Cardiac fibroblast (primary cell): ENCODE measurements around the gene PPFIA2.

Experiments
- DNase-seq, 2 donors: peaks; one replicate each; pipeline versions ENCODE4 v3.0.0 to v3.0.0-alpha.2; 2010; ENCODE audit warnings: low read depth in 2 of 2
- H3K4me3 ChIP-seq, 2 donors: replicated peaks in 1 of 2; 1 replicate in 1 of 2; 2 replicates in 1 of 2; pipeline ENCODE4 v1.5.1; 2011; ENCODE audit warnings: low read depth in 2 of 2, low read length in 2 of 2, mild to moderate bottlenecking in 2 of 2, moderate library complexity in 1 of 2
- CTCF ChIP-seq: IDR thresholded peaks from one replicate; pipeline ENCODE4 v1.5.1; 2011; ENCODE audit warnings: low read depth, mild to moderate bottlenecking, low read length, inconsistent platforms

Gene PPFIA2

GRCh38 chr12:81257947-81258551 is 501.1 kb downstream of the PPFIA2 start:
- H3K4me3 ChIP-seq: no peak overlapping the region
- peak; percentile 71 to 73 for DNase-seq
- peak; percentile 55 for TF ChIP-seq CTCF

GRCh38 chr12:81255947-81256346 is 503.2 kb downstream of the PPFIA2 start:
- no peak for DNase-seq
- no peak for TF ChIP-seq CTCF
- H3K4me3 ChIP-seq: no peak overlapping the region

- H3K4me3 ChIP-seq: no peak overlapping the region
- no peak for TF ChIP-seq CTCF
Measured at GRCh38 chr12:81255456-81255855, 503.7 kb downstream of the PPFIA2 start.

GRCh38 chr12:81253360-81253759 is 505.8 kb downstream of the PPFIA2 start:
- TF ChIP-seq CTCF: no peak
- no peak overlapping the region for H3K4me3 ChIP-seq
- no peak for DNase-seq

More at GRCh38 chr12:81255456-81255855, 503.7 kb downstream of the PPFIA2 start:
- DNase-seq: no peak

GRCh38 chr12:81252228-81252627 is 506.9 kb downstream of the PPFIA2 start:
- H3K4me3 ChIP-seq: no peak overlapping the region
- no peak for TF ChIP-seq CTCF
- DNase-seq: no peak

GRCh38 chr12:81249976-81250375 is 509.2 kb downstream of the PPFIA2 start:
- DNase-seq: no peak
- TF ChIP-seq CTCF: no peak

More at GRCh38 chr12:81249976-81250375, 509.2 kb downstream of the PPFIA2 start:
- H3K4me3 ChIP-seq: no peak overlapping the region
